ENCODE measurements around the gene MATR3. TPM values are rescaled to one million over a fixed set of nuclear protein-coding genes. Genes with fewer than 3 reads are reported as not detected.

MATR3 gene
- total RNA-seq, 1 donor from 2014 or later = 169 TPM

- Histone ChIP-seq H3K9me3 (ENCODE audit: control insufficient read depth in 3 of 3, low read length in 3 of 3) (no peaks in the 10 kb centered on the region), H3K36me3 (ENCODE audit: control insufficient read depth in 3 of 3, insufficient read depth in 3 of 3, low read length in 3 of 3) (peaks cover 0 to 3% (median 0%) of the 10 kb centered on the region in 3 donors), H3K4me1 (ENCODE audit: control insufficient read depth in 3 of 3, insufficient read depth in 3 of 3, low read length in 3 of 3) (peaks cover 39 to 71% (median 50%) of the 10 kb centered on the region in 3 donors), H3K4me3 (ENCODE audit: low read length in 3 of 3) (no peak overlapping the region), H3K27me3 (ENCODE audit: control insufficient read depth in 3 of 3, insufficient read depth in 3 of 3, low read length in 3 of 3) (no peaks in the 10 kb centered on the region), H3K9ac (ENCODE audit: low read depth in 1 of 3, low read length in 3 of 3) (no peak overlapping the region), H3K27ac (ENCODE audit: low read depth, low read length) (peak overlapping the region; percentile 98)
Observed at GRCh38 chr5:139271201-139272027, 22.1 kb upstream of the MATR3 start.

GRCh38 chr5:139272471-139273321 lies 20.8 kb upstream of the MATR3 start:
- Histone ChIP-seq H3K4me1 (ENCODE audit: control insufficient read depth in 3 of 3, insufficient read depth in 3 of 3, low read length in 3 of 3) (peaks cover 44 to 79% (median 54%) of the 10 kb centered on the region in 3 donors), H3K36me3 (ENCODE audit: control insufficient read depth in 3 of 3, insufficient read depth in 3 of 3, low read length in 3 of 3) (peaks cover 0 to 3% (median under 1%) of the 10 kb centered on the region in 3 donors), H3K4me3 (ENCODE audit: low read length in 3 of 3) (peak overlapping the region; percentile 86 to 91 (median 89)), H3K9ac (ENCODE audit: low read depth in 1 of 3, low read length in 3 of 3) (peak overlapping the region; percentile 84 to 95 (median 88)), H3K27me3 (ENCODE audit: control insufficient read depth in 3 of 3, insufficient read depth in 3 of 3, low read length in 3 of 3) (no peaks in the 10 kb centered on the region), H3K9me3 (ENCODE audit: control insufficient read depth in 3 of 3, low read length in 3 of 3) (no peaks in the 10 kb centered on the region), H3K27ac (ENCODE audit: low read depth, low read length) (peak overlapping the region; percentile 98)

- peaks cover 40 to 76% (median 54%) of the 10 kb centered on the region in 3 donors for H3K4me1 ChIP-seq (ENCODE audit: control insufficient read depth in 3 of 3, insufficient read depth in 3 of 3, low read length in 3 of 3)
- H3K27me3 ChIP-seq (ENCODE audit: control insufficient read depth in 3 of 3, insufficient read depth in 3 of 3, low read length in 3 of 3) = no peaks in the 10 kb centered on the region
- H3K36me3 ChIP-seq (ENCODE audit: control insufficient read depth in 3 of 3, insufficient read depth in 3 of 3, low read length in 3 of 3) = peaks cover 0 to 8% (median 3%) of the 10 kb centered on the region in 3 donors
- H3K9ac ChIP-seq (ENCODE audit: low read depth in 1 of 3, low read length in 3 of 3) = peak overlapping the region; percentile 84 to 95 (median 88)
- H3K27ac ChIP-seq (ENCODE audit: low read depth, low read length) = peak overlapping the region; percentile 98
- no peaks in the 10 kb centered on the region for H3K9me3 ChIP-seq (ENCODE audit: control insufficient read depth in 3 of 3, low read length in 3 of 3)
- H3K4me3 ChIP-seq (ENCODE audit: low read length in 3 of 3) = peak overlapping the region; percentile 86 to 91 (median 89)
Observed at GRCh38 chr5:139273322-139273571, 20.3 kb upstream of the MATR3 start.

- Histone ChIP-seq H3K9me3 (ENCODE audit: control insufficient read depth in 3 of 3, low read length in 3 of 3) (no peaks in the 10 kb centered on the region), H3K9ac (ENCODE audit: low read depth in 1 of 3, low read length in 3 of 3) (peak overlapping the region; percentile 84 to 95 (median 88)), H3K36me3 (ENCODE audit: control insufficient read depth in 3 of 3, insufficient read depth in 3 of 3, low read length in 3 of 3) (peaks cover 0 to 13% (median 8%) of the 10 kb centered on the region in 3 donors), H3K27me3 (ENCODE audit: control insufficient read depth in 3 of 3, insufficient read depth in 3 of 3, low read length in 3 of 3) (no peaks in the 10 kb centered on the region), H3K27ac (ENCODE audit: low read depth, low read length) (peak overlapping the region; percentile 98), H3K4me3 (ENCODE audit: low read length in 3 of 3) (peak overlapping the region; percentile 86 to 91 (median 89)), H3K4me1 (ENCODE audit: control insufficient read depth in 3 of 3, insufficient read depth in 3 of 3, low read length in 3 of 3) (peaks cover 41 to 76% (median 49%) of the 10 kb centered on the region in 3 donors)
Observed at GRCh38 chr5:139273572-139274289, 19.8 kb upstream of the MATR3 start.

- H3K9ac ChIP-seq (ENCODE audit: low read depth in 1 of 3, low read length in 3 of 3) = peak overlapping the region in 1 of 3 donors; percentile 25
- peak overlapping the region; percentile 64 for H3K27ac ChIP-seq (ENCODE audit: low read depth, low read length)
- H3K4me3 ChIP-seq (ENCODE audit: low read length in 3 of 3) = peak overlapping the region in 1 of 3 donors; percentile 43
Observed at GRCh38 chr5:139275536-139275935, 18.0 kb upstream of the MATR3 start.

GRCh38 chr5:139275956-139276355 lies 17.6 kb upstream of the MATR3 start:
- Histone ChIP-seq H3K27ac (ENCODE audit: low read depth, low read length) (peak overlapping the region; percentile 64), H3K27me3 (ENCODE audit: control insufficient read depth in 3 of 3, insufficient read depth in 3 of 3, low read length in 3 of 3) (no peaks in the 10 kb centered on the region), H3K9me3 (ENCODE audit: control insufficient read depth in 3 of 3, low read length in 3 of 3) (no peaks in the 10 kb centered on the region), H3K36me3 (ENCODE audit: control insufficient read depth in 3 of 3, insufficient read depth in 3 of 3, low read length in 3 of 3) (peaks cover 0 to 23% (median 10%) of the 10 kb centered on the region in 3 donors), H3K4me3 (ENCODE audit: low read length in 3 of 3) (peak overlapping the region in 2 of 3 donors; percentile 28 to 36), H3K4me1 (ENCODE audit: control insufficient read depth in 3 of 3, insufficient read depth in 3 of 3, low read length in 3 of 3) (peaks cover 46 to 76% (median 49%) of the 10 kb centered on the region in 3 donors), H3K9ac (ENCODE audit: low read depth in 1 of 3, low read length in 3 of 3) (peak overlapping the region in 1 of 3 donors; percentile 25)

More at GRCh38 chr5:139275536-139275935, 18.0 kb upstream of the MATR3 start:
- peaks cover 45 to 78% (median 49%) of the 10 kb centered on the region in 3 donors for H3K4me1 ChIP-seq (ENCODE audit: control insufficient read depth in 3 of 3, insufficient read depth in 3 of 3, low read length in 3 of 3)
- H3K9me3 ChIP-seq (ENCODE audit: control insufficient read depth in 3 of 3, low read length in 3 of 3) = no peaks in the 10 kb centered on the region
- peaks cover 0 to 19% (median 10%) of the 10 kb centered on the region in 3 donors for H3K36me3 ChIP-seq (ENCODE audit: control insufficient read depth in 3 of 3, insufficient read depth in 3 of 3, low read length in 3 of 3)
- no peaks in the 10 kb centered on the region for H3K27me3 ChIP-seq (ENCODE audit: control insufficient read depth in 3 of 3, insufficient read depth in 3 of 3, low read length in 3 of 3)

GRCh38 chr5:139276426-139276825 lies 17.1 kb upstream of the MATR3 start:
- H3K27ac ChIP-seq (ENCODE audit: low read depth, low read length) = peak overlapping the region; percentile 64
- peaks cover 0 to 25% (median 10%) of the 10 kb centered on the region in 3 donors for H3K36me3 ChIP-seq (ENCODE audit: control insufficient read depth in 3 of 3, insufficient read depth in 3 of 3, low read length in 3 of 3)
- no peak overlapping the region for H3K9ac ChIP-seq (ENCODE audit: low read depth in 1 of 3, low read length in 3 of 3)
- no peaks in the 10 kb centered on the region for H3K27me3 ChIP-seq (ENCODE audit: control insufficient read depth in 3 of 3, insufficient read depth in 3 of 3, low read length in 3 of 3)
- no peaks in the 10 kb centered on the region for H3K9me3 ChIP-seq (ENCODE audit: control insufficient read depth in 3 of 3, low read length in 3 of 3)
- no peak overlapping the region for H3K4me3 ChIP-seq (ENCODE audit: low read length in 3 of 3)
- H3K4me1 ChIP-seq (ENCODE audit: control insufficient read depth in 3 of 3, insufficient read depth in 3 of 3, low read length in 3 of 3) = peaks cover 44 to 76% (median 46%) of the 10 kb centered on the region in 3 donors

- Histone ChIP-seq H3K4me3 (ENCODE audit: low read length in 3 of 3) (no peak overlapping the region), H3K9ac (ENCODE audit: low read depth in 1 of 3, low read length in 3 of 3) (no peak overlapping the region), H3K9me3 (ENCODE audit: control insufficient read depth in 3 of 3, low read length in 3 of 3) (no peaks in the 10 kb centered on the region), H3K36me3 (ENCODE audit: control insufficient read depth in 3 of 3, insufficient read depth in 3 of 3, low read length in 3 of 3) (peaks cover 0 to 25% (median 10%) of the 10 kb centered on the region in 3 donors), H3K4me1 (ENCODE audit: control insufficient read depth in 3 of 3, insufficient read depth in 3 of 3, low read length in 3 of 3) (peaks cover 40 to 78% (median 44%) of the 10 kb centered on the region in 3 donors), H3K27ac (ENCODE audit: low read depth, low read length) (peak overlapping the region; percentile 64), H3K27me3 (ENCODE audit: control insufficient read depth in 3 of 3, insufficient read depth in 3 of 3, low read length in 3 of 3) (no peaks in the 10 kb centered on the region)
Observed at GRCh38 chr5:139277171-139277570, 16.4 kb upstream of the MATR3 start.

- no peak overlapping the region for H3K4me3 ChIP-seq (ENCODE audit: low read length in 3 of 3)
- H3K36me3 ChIP-seq (ENCODE audit: control insufficient read depth in 3 of 3, insufficient read depth in 3 of 3, low read length in 3 of 3) = peaks cover 0 to 31% (median 20%) of the 10 kb centered on the region in 3 donors
- no peak overlapping the region for H3K9ac ChIP-seq (ENCODE audit: low read depth in 1 of 3, low read length in 3 of 3)
- H3K9me3 ChIP-seq (ENCODE audit: control insufficient read depth in 3 of 3, low read length in 3 of 3) = no peaks in the 10 kb centered on the region
- no peaks in the 10 kb centered on the region for H3K27me3 ChIP-seq (ENCODE audit: control insufficient read depth in 3 of 3, insufficient read depth in 3 of 3, low read length in 3 of 3)
- peaks cover 26 to 75% (median 35%) of the 10 kb centered on the region in 3 donors for H3K4me1 ChIP-seq (ENCODE audit: control insufficient read depth in 3 of 3, insufficient read depth in 3 of 3, low read length in 3 of 3)
- peak overlapping the region; percentile 23 for H3K27ac ChIP-seq (ENCODE audit: low read depth, low read length)
Observed at GRCh38 chr5:139278540-139279274, 14.8 kb upstream of the MATR3 start.
